ENCODE data around the gene RAB40C. TPM values are rescaled to one million over a fixed set of nuclear protein-coding genes. Genes with fewer than 3 reads are reported as not detected.
A peak's percentile ranks its signal among the peaks of the same experiment; 100 is the strongest.

Gene RAB40C
- total RNA-seq, 1 donor from 2014 or later: 31.6 TPM

- Mint-ChIP-seq H3K36me3 (ENCODE audit: low read depth) (no peaks in the 10 kb centered on the region), H3K4me3 (peak overlapping the region; percentile 76)
Measured at GRCh38 chr16:644556-644955, 54.7 kb downstream of the RAB40C start.

DNA sequence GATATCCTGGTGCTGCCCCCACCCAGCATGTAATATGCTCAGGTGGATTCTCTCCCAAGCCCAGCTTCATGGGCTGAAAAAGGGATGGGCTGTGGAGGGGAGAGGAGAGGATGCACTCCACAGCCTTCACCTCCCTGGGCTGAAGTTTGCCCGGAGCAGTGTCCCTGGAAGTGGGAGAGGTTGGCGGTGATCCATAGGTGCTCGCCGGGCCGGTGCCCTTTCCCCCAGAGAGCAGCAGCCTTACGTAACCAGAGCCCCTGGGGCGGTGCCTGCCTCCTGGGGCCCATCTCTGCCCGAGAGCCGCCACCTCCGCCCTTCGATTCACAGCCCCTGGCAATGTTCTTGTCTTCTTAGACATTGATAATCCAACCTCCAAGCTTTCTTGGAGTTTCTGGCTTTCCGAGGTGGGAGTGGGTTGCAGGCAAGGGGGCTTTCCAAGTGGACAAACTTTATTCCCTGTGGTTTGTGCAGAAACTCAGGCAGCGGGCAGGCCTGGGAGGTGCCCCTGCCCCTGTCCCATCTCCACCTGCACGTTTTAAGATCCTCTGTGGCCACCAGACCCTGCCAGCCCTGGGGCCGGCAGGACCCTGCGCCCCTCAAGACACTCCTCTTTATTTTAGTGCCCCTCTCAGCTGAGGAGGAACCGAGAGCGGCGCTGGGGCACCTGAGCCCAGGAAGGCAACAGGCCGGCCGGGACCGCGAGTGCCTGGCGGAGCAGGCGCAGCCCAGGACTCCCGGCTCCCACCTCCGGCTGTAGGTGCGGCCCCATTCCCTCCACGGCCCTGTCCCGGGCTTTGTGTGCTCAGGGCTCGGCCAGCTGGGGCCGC lies 56.2 kb downstream of the RAB40C start:
- peak overlapping the region; percentile 62 for H3K4me3 Mint-ChIP-seq
- no peaks in the 10 kb centered on the region for H3K9me3 Mint-ChIP-seq
- no peak for DNase-seq (ENCODE audit: low read depth, low spot score)
- no peak for TF ChIP-seq CTCF (conservative IDR thresholded peaks at IDR 0.05)
- H3K4me1 Mint-ChIP-seq: no peaks in the 10 kb centered on the region
- H3K27me3 Mint-ChIP-seq (ENCODE audit: low read depth): peaks cover 2% of the 10 kb centered on the region
- H3K36me3 Mint-ChIP-seq (ENCODE audit: low read depth): no peaks in the 10 kb centered on the region
- no peak overlapping the region for H3K27ac Mint-ChIP-seq (ENCODE audit: unreplicated experiment)

More at GRCh38 chr16:644556-644955, 54.7 kb downstream of the RAB40C start:
- H3K27me3 Mint-ChIP-seq (ENCODE audit: low read depth): peaks cover 2% of the 10 kb centered on the region
- DNase-seq (ENCODE audit: low read depth, low spot score): no peak
- no peaks in the 10 kb centered on the region for H3K4me1 Mint-ChIP-seq
- H3K27ac Mint-ChIP-seq (ENCODE audit: unreplicated experiment): no peak overlapping the region
- TF ChIP-seq CTCF (conservative IDR thresholded peaks at IDR 0.05): no peak
- H3K9me3 Mint-ChIP-seq: no peaks in the 10 kb centered on the region

DNA sequence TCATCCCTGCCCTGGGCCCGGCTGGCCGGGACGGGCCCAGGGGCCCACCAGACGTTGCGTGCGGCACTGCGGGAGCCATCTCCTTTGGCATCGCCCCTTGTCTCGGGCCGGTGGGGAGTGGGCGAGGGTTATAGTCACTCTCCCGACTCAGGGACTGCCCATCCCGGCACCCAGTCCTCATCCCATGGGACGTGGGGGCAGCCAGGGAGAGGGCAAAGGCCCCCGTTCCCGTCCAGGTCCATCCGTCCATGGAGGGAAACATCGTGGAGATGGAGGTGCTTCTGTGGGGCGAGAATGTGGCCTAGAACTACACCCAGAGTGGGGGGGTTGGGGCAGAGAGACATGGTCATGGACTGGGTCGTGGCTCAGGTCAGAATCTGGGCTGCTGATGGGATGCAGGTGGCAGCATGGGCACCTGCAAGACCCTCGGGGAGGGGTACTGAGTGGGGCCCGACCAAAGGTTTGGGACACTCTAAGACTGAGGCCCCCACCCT lies 56.9 kb downstream of the RAB40C start:
- DNase-seq (ENCODE audit: low read depth, low spot score): no peak
- Mint-ChIP-seq H3K9me3 (no peaks in the 10 kb centered on the region), H3K4me3 (peak overlapping the region; percentile 67), H3K36me3 (ENCODE audit: low read depth) (no peaks in the 10 kb centered on the region), H3K27me3 (ENCODE audit: low read depth) (peaks cover 2% of the 10 kb centered on the region), H3K27ac (ENCODE audit: unreplicated experiment) (no peak overlapping the region), H3K4me1 (no peaks in the 10 kb centered on the region)
- no peak for TF ChIP-seq CTCF (conservative IDR thresholded peaks at IDR 0.05)

- H3K4me1 Mint-ChIP-seq: no peaks in the 10 kb centered on the region
- no peaks in the 10 kb centered on the region for H3K9me3 Mint-ChIP-seq
- no peak overlapping the region for H3K27ac Mint-ChIP-seq (ENCODE audit: unreplicated experiment)
- H3K36me3 Mint-ChIP-seq (ENCODE audit: low read depth): no peaks in the 10 kb centered on the region
- peaks cover 2% of the 10 kb centered on the region for H3K27me3 Mint-ChIP-seq (ENCODE audit: low read depth)
- H3K4me3 Mint-ChIP-seq: peak overlapping the region; percentile 67
- no peak for TF ChIP-seq CTCF (conservative IDR thresholded peaks at IDR 0.05)
- DNase-seq (ENCODE audit: low read depth, low spot score): no peak
Measured at GRCh38 chr16:647173-647902, 57.5 kb downstream of the RAB40C start.

DNA sequence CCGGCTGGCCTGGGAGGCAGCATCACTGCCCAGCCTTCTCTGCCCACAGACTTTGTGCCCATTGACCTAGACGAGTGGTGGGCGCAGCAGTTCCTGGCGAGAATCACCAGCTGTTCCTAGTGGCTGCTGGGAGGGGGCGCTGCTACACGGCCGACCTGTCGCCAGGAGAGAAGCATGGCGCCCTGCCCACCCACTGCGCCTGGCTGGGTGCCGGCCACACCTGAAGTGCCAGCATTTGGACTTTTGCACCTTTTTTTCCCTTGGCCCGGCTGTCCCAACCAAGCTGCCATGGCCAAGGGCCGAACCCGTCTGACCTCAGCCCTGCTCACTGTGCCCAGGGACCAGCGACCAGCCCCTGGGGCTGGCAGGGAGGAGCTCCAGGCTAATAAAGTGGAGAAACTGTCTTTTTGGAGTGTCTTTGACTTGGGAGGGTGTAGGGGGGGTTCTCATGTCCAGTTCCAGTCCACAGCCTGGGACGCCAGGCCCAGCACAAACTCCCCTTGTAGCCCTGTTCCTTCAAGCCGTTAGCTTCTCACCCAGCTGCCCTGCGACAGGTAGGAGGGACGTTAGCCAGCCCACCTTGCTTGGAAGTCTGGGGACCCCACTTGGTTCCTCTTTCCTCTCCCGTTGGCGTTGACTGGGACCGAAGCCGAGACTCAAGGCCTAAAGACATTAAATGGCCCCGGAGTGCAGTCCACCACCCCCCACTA lies 58.4 kb downstream of the RAB40C start:
- DNase-seq (ENCODE audit: low read depth, low spot score): no peak
- Mint-ChIP-seq H3K36me3 (ENCODE audit: low read depth) (no peaks in the 10 kb centered on the region), H3K9me3 (no peaks in the 10 kb centered on the region), H3K27me3 (ENCODE audit: low read depth) (peaks cover 2% of the 10 kb centered on the region), H3K4me1 (no peaks in the 10 kb centered on the region), H3K4me3 (peak overlapping the region; percentile 80), H3K27ac (ENCODE audit: unreplicated experiment) (peak overlapping the region; percentile 50)
- peak; percentile 49 for TF ChIP-seq CTCF (conservative IDR thresholded peaks at IDR 0.05)
